Measurements from ENCODE around the gene CSRNP3.

DNA sequence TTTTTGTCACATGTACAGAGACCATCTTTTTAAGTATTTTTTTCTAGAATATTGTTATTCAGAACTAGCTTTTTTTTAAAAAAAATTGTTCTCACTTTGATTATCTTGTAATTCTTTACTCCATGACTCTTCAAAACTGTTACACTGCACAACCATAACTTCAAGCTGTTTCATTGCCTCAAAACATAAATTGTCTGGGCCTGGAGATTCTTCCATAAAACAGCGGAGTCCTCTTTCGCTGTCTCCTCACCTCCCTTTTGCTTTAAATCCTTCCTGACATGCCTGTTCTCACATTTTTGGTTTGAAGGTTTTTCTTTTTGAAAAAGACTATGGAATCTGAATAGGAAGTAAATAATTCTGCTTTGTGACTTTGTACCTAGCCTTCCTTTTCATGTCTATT lies 197.9 kb downstream of the CSRNP3 start:
- TF ChIP-seq POLR2AphosphoS5 (IDR thresholded peaks at IDR 0.05; ENCODE audit: low read depth, low read length) (no peak), TCF7L2 (IDR thresholded peaks at IDR 0.05; ENCODE audit: low read depth, low read length) (no peak), SIN3A (IDR thresholded peaks at IDR 0.05; ENCODE audit: borderline replicate concordance, insufficient read depth, low read depth, low read length) (no peak)
- TF ChIP-seq, protein P1, sequence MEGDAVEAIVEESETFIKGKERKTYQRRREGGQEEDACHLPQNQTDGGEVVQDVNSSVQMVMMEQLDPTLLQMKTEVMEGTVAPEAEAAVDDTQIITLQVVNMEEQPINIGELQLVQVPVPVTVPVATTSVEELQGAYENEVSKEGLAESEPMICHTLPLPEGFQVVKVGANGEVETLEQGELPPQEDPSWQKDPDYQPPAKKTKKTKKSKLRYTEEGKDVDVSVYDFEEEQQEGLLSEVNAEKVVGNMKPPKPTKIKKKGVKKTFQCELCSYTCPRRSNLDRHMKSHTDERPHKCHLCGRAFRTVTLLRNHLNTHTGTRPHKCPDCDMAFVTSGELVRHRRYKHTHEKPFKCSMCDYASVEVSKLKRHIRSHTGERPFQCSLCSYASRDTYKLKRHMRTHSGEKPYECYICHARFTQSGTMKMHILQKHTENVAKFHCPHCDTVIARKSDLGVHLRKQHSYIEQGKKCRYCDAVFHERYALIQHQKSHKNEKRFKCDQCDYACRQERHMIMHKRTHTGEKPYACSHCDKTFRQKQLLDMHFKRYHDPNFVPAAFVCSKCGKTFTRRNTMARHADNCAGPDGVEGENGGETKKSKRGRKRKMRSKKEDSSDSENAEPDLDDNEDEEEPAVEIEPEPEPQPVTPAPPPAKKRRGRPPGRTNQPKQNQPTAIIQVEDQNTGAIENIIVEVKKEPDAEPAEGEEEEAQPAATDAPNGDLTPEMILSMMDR (IDR thresholded peaks at IDR 0.05) = no peak
- TF ChIP-seq, protein P2, sequence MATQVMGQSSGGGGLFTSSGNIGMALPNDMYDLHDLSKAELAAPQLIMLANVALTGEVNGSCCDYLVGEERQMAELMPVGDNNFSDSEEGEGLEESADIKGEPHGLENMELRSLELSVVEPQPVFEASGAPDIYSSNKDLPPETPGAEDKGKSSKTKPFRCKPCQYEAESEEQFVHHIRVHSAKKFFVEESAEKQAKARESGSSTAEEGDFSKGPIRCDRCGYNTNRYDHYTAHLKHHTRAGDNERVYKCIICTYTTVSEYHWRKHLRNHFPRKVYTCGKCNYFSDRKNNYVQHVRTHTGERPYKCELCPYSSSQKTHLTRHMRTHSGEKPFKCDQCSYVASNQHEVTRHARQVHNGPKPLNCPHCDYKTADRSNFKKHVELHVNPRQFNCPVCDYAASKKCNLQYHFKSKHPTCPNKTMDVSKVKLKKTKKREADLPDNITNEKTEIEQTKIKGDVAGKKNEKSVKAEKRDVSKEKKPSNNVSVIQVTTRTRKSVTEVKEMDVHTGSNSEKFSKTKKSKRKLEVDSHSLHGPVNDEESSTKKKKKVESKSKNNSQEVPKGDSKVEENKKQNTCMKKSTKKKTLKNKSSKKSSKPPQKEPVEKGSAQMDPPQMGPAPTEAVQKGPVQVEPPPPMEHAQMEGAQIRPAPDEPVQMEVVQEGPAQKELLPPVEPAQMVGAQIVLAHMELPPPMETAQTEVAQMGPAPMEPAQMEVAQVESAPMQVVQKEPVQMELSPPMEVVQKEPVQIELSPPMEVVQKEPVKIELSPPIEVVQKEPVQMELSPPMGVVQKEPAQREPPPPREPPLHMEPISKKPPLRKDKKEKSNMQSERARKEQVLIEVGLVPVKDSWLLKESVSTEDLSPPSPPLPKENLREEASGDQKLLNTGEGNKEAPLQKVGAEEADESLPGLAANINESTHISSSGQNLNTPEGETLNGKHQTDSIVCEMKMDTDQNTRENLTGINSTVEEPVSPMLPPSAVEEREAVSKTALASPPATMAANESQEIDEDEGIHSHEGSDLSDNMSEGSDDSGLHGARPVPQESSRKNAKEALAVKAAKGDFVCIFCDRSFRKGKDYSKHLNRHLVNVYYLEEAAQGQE (IDR thresholded peaks at IDR 0.05; ENCODE audit: insufficient read depth in 1 of 2, low read depth in 2 of 2, low read length in 1 of 2) = no peak

Measured in Panc1 (cell line).